A673 (cell line): ENCODE measurements around the gene ASB6.

Experiments used
- CTCF ChIP-seq: fragments of 300-800, 200-600 bp; sonication (generic); conservative IDR thresholded peaks from 2 replicates; pipeline ENCODE4 v1.5.1; 2017; ENCODE audit warnings: low read depth, mild to moderate bottlenecking, antibody characterized with exemption, low read length, moderate library complexity, mixed read lengths
- EZH2 ChIP-seq: fragments of 200-600 bp; sonication (generic); IDR thresholded peaks from 2 replicates; pipeline ENCODE4 v1.6.1; 2017; ENCODE audit warnings: borderline replicate concordance, low read depth, mild to moderate bottlenecking, mixed read lengths, antibody characterized with exemption, low read length; ENCODE audit not compliant: poor library complexity, severe bottlenecking

GRCh38 chr9:129612123-129612522 lies 29.8 kb downstream of the ASB6 start:
- TF ChIP-seq CTCF = no peak
- no peak for TF ChIP-seq EZH2
